ENCODE data around the gene CFAP77.

DNA sequence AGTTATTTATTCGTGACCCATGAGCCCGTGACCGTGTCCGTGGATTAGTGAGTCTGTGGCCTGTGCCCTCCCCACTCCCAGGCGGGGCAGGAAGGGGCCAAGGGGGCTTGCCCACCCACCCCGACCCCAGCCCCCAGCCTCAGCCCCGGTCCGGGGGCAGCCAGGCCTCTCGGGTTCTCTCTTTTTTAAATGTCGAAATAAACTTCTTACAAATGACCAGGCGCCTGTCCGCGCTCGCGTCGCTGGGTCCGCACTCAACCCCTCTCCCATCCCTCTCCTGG is 180.0 kb downstream of the CFAP77 start:
- TF ChIP-seq CTCF (IDR thresholded peaks at IDR 0.05) (no peak), POLR2A (IDR thresholded peaks at IDR 0.05) (no peak), EP300 (IDR thresholded peaks at IDR 0.05) (no peak)
